ENCODE results near the gene EFCAB9. TPM values are rescaled to one million over a fixed set of nuclear protein-coding genes. Genes with fewer than 3 reads are reported as not detected.

The EFCAB9 gene
- total and polyA plus RNA-seq, 9 donors, result not detected

DNA sequence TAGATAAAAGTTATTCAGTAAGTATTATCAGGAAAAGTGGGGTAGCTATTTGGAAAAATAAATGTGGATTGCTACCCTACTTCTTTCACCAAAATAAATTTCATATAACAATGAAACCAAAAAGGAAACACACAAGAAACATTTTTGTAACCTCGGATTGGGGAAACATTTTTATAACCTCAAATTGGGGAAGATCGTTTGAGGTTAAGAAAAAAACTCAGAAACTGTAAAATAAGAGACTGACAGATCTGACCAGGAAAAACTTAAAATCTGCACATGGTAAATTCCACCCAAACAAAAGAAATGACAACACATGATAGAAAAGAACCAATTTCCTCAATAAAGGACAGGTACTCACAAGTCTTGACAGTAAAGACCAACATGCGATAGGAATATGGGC lies 13.5 kb downstream of the EFCAB9 start:
- 51 to 77% (median 70%) methylated on average over 3 of the region's 3 CpGs for WGBS, 3 donors
- intact Hi-C loops (cut with DNase I), result no loop called here
- no peaks in the 10 kb centered on the region for H3K9me3 ChIP-seq

DNA sequence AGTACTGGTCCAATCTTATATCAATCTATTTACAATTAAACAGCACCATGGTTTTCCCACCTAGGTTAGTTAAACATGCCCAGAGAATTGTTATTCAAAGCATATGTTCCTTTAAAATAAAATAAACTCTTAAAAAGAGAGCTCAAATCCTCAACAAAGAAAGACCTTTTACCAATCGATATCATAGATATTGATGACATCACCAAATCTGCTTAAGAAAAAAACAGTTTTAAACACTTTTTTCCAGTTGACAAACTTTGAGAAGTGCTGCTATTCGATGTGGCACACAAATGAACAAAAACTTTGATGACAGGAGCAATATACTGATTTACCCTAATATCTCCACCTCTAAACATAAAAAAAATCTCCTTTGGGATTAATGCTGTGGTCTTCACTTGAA lies 15.7 kb downstream of the EFCAB9 start:
- Histone ChIP-seq H3K36me3 (no peaks in the 10 kb centered on the region), H3K27ac (no peak overlapping the region), H3K4me3 (no peak overlapping the region), H3K27me3 (no peaks in the 10 kb centered on the region), H3K4me1 (ENCODE audit: insufficient read depth) (no peaks in the 10 kb centered on the region), H3K9me3 (no peaks in the 10 kb centered on the region)
- no peak for DNase-seq
- 89 to 97% (median 93%) methylated on average over 2 of the region's 2 CpGs for WGBS, 3 donors
- intact Hi-C loops (cut with DNase I), result no loop called here
- TF ChIP-seq, protein P1, sequence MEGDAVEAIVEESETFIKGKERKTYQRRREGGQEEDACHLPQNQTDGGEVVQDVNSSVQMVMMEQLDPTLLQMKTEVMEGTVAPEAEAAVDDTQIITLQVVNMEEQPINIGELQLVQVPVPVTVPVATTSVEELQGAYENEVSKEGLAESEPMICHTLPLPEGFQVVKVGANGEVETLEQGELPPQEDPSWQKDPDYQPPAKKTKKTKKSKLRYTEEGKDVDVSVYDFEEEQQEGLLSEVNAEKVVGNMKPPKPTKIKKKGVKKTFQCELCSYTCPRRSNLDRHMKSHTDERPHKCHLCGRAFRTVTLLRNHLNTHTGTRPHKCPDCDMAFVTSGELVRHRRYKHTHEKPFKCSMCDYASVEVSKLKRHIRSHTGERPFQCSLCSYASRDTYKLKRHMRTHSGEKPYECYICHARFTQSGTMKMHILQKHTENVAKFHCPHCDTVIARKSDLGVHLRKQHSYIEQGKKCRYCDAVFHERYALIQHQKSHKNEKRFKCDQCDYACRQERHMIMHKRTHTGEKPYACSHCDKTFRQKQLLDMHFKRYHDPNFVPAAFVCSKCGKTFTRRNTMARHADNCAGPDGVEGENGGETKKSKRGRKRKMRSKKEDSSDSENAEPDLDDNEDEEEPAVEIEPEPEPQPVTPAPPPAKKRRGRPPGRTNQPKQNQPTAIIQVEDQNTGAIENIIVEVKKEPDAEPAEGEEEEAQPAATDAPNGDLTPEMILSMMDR (IDR thresholded peaks at IDR 0.05), result no peak

More for the DNA sequence above, 13.5 kb downstream of the EFCAB9 start:
- Histone ChIP-seq H3K27me3 (no peaks in the 10 kb centered on the region), H3K36me3 (no peaks in the 10 kb centered on the region), H3K27ac (no peak overlapping the region), H3K4me3 (no peak overlapping the region), H3K4me1 (ENCODE audit: insufficient read depth) (no peaks in the 10 kb centered on the region)
- no peak for DNase-seq
- TF ChIP-seq POLR2A (IDR thresholded peaks at IDR 0.05) (no peak), EP300 (IDR thresholded peaks at IDR 0.05) (no peak)
- TF ChIP-seq, protein P1 (IDR thresholded peaks at IDR 0.05), result no peak

DNA sequence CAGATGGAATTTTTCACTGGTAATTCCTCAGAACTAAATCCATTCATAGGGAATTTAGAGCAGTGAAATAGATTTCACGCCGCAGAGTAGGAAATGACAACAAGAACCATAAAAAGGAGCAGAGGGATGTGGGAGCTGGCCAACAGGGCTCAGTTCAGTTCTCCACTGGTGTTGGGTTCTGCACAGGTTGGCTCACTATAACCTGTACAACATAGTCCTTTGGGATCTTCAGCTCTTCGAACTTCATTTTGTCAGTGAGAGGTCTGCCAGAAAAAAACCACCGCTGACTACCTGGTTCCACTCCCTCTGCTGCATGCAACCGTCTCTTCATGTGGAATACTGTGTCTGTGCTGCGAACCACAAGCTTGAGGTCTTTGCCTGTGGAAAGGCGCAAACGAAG lies 17.7 kb downstream of the EFCAB9 start:
- 92 to 97% (median 94%) methylated on average over 8 of the region's 8 CpGs for WGBS, 3 donors
- Histone ChIP-seq H3K36me3 (no peaks in the 10 kb centered on the region), H3K4me3 (no peak overlapping the region), H3K9me3 (no peaks in the 10 kb centered on the region), H3K27ac (no peak overlapping the region), H3K4me1 (ENCODE audit: insufficient read depth) (no peaks in the 10 kb centered on the region), H3K27me3 (no peaks in the 10 kb centered on the region)
- intact Hi-C loops (cut with DNase I), result no loop called here
- TF ChIP-seq POLR2A (IDR thresholded peaks at IDR 0.05) (no peak), EP300 (IDR thresholded peaks at IDR 0.05) (no peak)
- TF ChIP-seq, protein P1 (IDR thresholded peaks at IDR 0.05), result no peak
- no peak for DNase-seq

DNA sequence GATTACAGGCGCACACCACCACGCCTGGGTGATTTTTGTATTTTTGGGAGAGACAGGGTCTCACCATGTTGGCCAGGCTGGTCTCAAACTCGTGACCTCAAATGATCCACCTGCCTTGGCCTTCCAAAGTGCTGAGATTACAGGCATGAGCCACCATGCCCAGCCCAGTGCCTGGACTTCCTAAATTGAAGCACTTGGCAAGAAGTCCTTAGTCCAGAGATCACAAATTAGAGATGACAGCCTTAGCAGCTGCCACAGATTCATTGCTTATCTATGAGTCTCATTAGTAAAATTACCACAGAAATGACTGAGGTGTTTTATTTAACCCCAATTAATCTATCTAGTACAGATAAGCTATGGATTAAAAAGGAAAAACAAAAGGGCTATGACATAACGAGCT lies 19.2 kb downstream of the EFCAB9 start:
- Histone ChIP-seq H3K4me1 (ENCODE audit: insufficient read depth) (no peaks in the 10 kb centered on the region), H3K27me3 (no peaks in the 10 kb centered on the region), H3K9me3 (no peaks in the 10 kb centered on the region), H3K27ac (no peak overlapping the region), H3K36me3 (no peaks in the 10 kb centered on the region), H3K4me3 (no peak overlapping the region)
- TF ChIP-seq POLR2A (IDR thresholded peaks at IDR 0.05) (no peak), EP300 (IDR thresholded peaks at IDR 0.05) (no peak)
- TF ChIP-seq, protein P1 (IDR thresholded peaks at IDR 0.05), result no peak
- DNase-seq, result no peak
- intact Hi-C loops (cut with DNase I), result no loop called here
- WGBS, 3 donors, result 91 to 96% (median 95%) methylated on average over 4 of the region's 4 CpGs

DNA sequence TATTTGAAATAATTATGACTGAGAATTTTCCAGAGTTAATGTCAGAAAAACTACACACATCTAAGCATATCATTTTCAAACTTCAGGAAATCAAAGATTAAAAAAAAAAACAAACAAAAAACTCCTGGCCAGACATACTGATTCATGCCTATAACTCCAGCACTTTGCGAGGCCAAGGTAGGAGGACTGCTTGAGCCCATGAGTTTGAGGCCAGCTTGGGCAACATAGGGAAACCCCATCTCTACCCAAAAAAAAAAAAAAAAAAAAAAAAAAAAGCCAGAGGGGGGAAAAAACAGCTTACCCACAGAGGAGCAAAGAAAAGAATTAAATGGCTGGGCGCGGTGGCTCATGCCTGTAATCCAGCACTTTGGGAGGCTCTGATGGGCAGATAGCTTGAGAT lies 22.4 kb downstream of the EFCAB9 start:
- peaks cover 0 to 4% of the 10 kb centered on the region in 2 donors for H3K9me3 ChIP-seq
- no peak for DNase-seq
- H3K27ac ChIP-seq, result no peak overlapping the region
- H3K27me3 ChIP-seq, result no peaks in the 10 kb centered on the region
- H3K36me3 ChIP-seq, result no peaks in the 10 kb centered on the region
- TF ChIP-seq EP300 (IDR thresholded peaks at IDR 0.05) (no peak), POLR2A (IDR thresholded peaks at IDR 0.05) (no peak)
- TF ChIP-seq, protein P1 (IDR thresholded peaks at IDR 0.05), result no peak
- H3K4me1 ChIP-seq (ENCODE audit: insufficient read depth), result no peaks in the 10 kb centered on the region
- 95 to 99% (median 99%) methylated on average over 3 of the region's 3 CpGs for WGBS, 3 donors
- intact Hi-C loops (cut with DNase I), result no loop called here
- no peak overlapping the region for H3K4me3 ChIP-seq

All from ovary (tissue), 9 donors.